GM19043 (cell line): ENCODE measurements around the gene PCDH15.

ENCODE experiments used
- ATAC-seq: cut with Tn5 transposase; IDR thresholded peaks from one replicate; pipeline ENCODE4 v1.9.1; 2021; ENCODE audit warnings: low read depth; ENCODE audit not compliant: unreplicated experiment

Gene PCDH15

GRCh38 chr10:54710918-54711317, 90.1 kb downstream of the PCDH15 start:
- no peak for ATAC-seq

GRCh38 chr10:54708591-54708990, 92.4 kb downstream of the PCDH15 start:
- no peak for ATAC-seq

- ATAC-seq = no peak
Observed at GRCh38 chr10:54708021-54708420, 93.0 kb downstream of the PCDH15 start.

GRCh38 chr10:54702583-54703485, 98.2 kb downstream of the PCDH15 start:
- no peak for ATAC-seq

- no peak for ATAC-seq
Observed at GRCh38 chr10:54691331-54691730, 109.7 kb downstream of the PCDH15 start.

- no peak for ATAC-seq
Observed at GRCh38 chr10:54682554-54682953, 118.5 kb downstream of the PCDH15 start.

- ATAC-seq = no peak
Observed at GRCh38 chr10:54681136-54681535, 119.9 kb downstream of the PCDH15 start.

- ATAC-seq = no peak
Observed at GRCh38 chr10:54667136-54667535, 133.9 kb downstream of the PCDH15 start.

GRCh38 chr10:54666192-54666591, 134.8 kb downstream of the PCDH15 start:
- no peak for ATAC-seq

- ATAC-seq = no peak
Observed at GRCh38 chr10:54665095-54665494, 135.9 kb downstream of the PCDH15 start.

GRCh38 chr10:54660397-54660796, 140.6 kb downstream of the PCDH15 start:
- ATAC-seq = no peak

- ATAC-seq = no peak
Observed at GRCh38 chr10:54656643-54657042, 144.4 kb downstream of the PCDH15 start.

GRCh38 chr10:54653518-54653917, 147.5 kb downstream of the PCDH15 start:
- ATAC-seq = no peak

GRCh38 chr10:54650547-54650946, 150.5 kb downstream of the PCDH15 start:
- no peak for ATAC-seq

GRCh38 chr10:54622017-54622416, 179.0 kb downstream of the PCDH15 start:
- ATAC-seq = no peak

GRCh38 chr10:54620352-54620751, 180.7 kb downstream of the PCDH15 start:
- ATAC-seq = no peak

GRCh38 chr10:54614072-54614471, 187.0 kb downstream of the PCDH15 start:
- no peak for ATAC-seq

GRCh38 chr10:54613162-54613561, 187.9 kb downstream of the PCDH15 start:
- ATAC-seq = no peak

- ATAC-seq = no peak
Observed at GRCh38 chr10:54609423-54609822, 191.6 kb downstream of the PCDH15 start.

- no peak for ATAC-seq
Observed at GRCh38 chr10:54607983-54608382, 193.0 kb downstream of the PCDH15 start.

- ATAC-seq = no peak
Observed at GRCh38 chr10:54594289-54594688, 206.7 kb downstream of the PCDH15 start.

- no peak for ATAC-seq
Observed at GRCh38 chr10:54587971-54588370, 213.1 kb downstream of the PCDH15 start.
